MG63 (cell line): Measurements from ENCODE around the gene P2RX7. TPM values are rescaled to one million over a fixed set of nuclear protein-coding genes. Genes with fewer than 3 reads are reported as not detected.
"Not testable (repeated sequence)": the region's sequence is repeated elsewhere in the genome, so short reads cannot be mapped to it uniquely, and the experiment has no call there.

ENCODE experiments used
- DNase-seq: peaks from one replicate; pipeline ENCODE4 v3.0.0-alpha.2; 2020
- H3K27me3 ChIP-seq: fragments of 250-450 bp; sonication (Bioruptor Pico); 2 replicates; pipeline ENCODE4 v1.5.1; 2020; ENCODE audit warnings: mild to moderate bottlenecking, moderate library complexity
- H3K36me3 ChIP-seq: fragments of 250-450 bp; sonication (Bioruptor Pico); 2 replicates; pipeline ENCODE4 v1.5.1; 2020; ENCODE audit warnings: mild to moderate bottlenecking, moderate library complexity
- H3K4me3 ChIP-seq: fragments of 250-450 bp; sonication (Bioruptor Pico); 2 replicates; pipeline ENCODE4 v1.5.1; 2020; ENCODE audit warnings: mild to moderate bottlenecking, moderate library complexity
- H3K9me3 ChIP-seq: fragments of 250-450 bp; sonication (Bioruptor Pico); 2 replicates; pipeline ENCODE4 v1.5.1; 2020; ENCODE audit warnings: mild to moderate bottlenecking, moderate library complexity
- total RNA-seq: library from RNA; depleted of rRNA; stranded (reverse); fragments of >200 nt; shearing (Covaris generic); gene quantifications from 2 replicates; pipeline ENCODE4 v1.2.3, GENCODE V29; 2014; ENCODE audit warnings: low replicate concordance

The P2RX7 gene
- total RNA-seq, 1 experiment from 2014 or later, result 2.0 TPM

DNA sequence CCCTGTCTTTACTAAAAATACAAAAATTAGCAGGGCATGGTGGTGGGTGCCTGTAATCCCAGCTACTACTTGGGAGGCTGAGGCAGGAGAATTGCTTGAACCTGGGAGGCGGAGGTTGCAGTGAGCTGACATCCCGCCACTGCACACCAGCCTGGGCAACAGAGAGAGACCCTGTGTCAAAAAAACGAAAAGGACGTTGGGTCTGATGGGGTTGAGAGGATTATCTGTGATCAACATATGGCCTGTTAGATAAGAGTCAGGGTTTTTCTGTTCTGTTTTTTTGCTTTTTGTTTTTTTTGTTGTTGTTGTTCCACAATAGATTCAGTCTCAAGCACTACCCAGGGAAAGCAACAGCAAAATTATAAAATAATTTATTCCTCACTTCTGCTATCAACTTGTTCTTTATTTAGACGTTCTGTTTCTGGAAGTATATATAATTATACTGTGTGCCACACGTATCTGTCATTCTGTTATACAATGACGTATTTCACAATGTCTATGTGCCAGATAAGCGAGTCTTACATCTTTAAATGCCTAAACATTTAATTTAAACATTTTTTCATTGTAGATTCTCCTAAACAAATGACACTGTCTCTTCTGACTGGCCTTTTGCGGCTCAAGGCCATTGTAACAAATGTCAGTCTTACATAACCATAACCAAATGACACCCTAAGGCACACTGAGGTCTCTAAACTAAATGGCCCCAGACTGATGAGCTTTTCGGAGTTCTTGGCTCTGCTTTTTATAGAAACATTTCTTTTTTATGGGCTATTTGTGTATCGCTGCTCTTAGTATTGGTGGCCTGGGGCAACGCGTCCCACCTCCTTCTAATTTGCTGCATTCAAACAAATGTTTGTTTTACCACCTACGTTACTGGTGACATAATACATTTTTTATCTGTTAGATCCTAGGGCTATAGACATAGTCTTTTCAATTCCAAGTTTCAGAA is 70.0 kb downstream of the P2RX7 start:
- Histone ChIP-seq H3K4me3 (no peak overlapping the region), H3K9me3 (no peaks in the 10 kb centered on the region), H3K36me3 (no peaks in the 10 kb centered on the region), H3K27me3 (no peaks in the 10 kb centered on the region)
- DNase-seq, result no peak

GRCh38 chr12:121203482-121203881 is 70.8 kb downstream of the P2RX7 start:
- H3K27me3 ChIP-seq, result no peaks in the 10 kb centered on the region
- H3K4me3 ChIP-seq, result no peak overlapping the region
- DNase-seq, result no peak
- no peaks in the 10 kb centered on the region for H3K9me3 ChIP-seq
- no peaks in the 10 kb centered on the region for H3K36me3 ChIP-seq

DNA sequence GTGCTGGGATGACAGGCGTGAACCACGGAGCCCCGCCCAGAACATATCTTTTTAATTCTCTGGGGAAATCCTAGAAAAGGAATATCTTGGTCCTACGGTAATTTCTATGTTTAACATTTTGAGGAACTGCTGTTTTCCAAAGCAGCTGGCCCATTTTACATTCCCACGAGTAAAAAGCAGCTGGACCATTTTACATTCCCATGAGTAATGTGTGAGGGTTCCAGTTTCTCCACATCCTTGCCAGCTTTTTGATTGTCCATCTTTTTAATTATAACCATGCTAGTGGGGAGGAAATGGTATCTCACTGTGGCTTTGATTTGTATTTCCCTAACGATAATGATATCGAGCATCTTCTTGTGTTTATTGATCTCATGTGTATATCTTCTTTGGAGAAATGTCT is 72.8 kb downstream of the P2RX7 start:
- Histone ChIP-seq H3K9me3 (no peaks in the 10 kb centered on the region), H3K4me3 (no peak overlapping the region), H3K36me3 (no peaks in the 10 kb centered on the region), H3K27me3 (no peaks in the 10 kb centered on the region)
- no peak for DNase-seq

DNA sequence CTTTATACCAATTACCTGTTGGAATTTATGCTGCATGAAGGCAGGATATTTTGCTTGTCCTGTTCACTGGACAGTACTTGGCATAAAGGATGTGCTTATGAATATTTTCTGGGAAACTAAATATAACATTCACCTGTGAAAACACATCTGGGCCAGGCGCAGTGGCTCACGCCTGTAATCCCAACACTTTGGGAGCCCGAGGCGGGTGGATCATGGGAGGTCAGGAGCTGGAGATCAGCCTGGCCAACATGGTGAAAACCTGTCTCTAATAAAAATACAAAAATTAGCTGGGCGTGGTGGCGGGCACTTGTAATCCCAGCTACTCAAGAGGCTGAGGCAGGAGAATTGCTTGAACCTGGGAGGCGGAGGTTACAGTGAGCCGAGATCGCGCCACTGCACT is 75.9 kb downstream of the P2RX7 start:
- H3K36me3 ChIP-seq, H3K9me3 ChIP-seq, H3K27me3 ChIP-seq, DNase-seq, H3K4me3 ChIP-seq: not testable (repeated sequence)

- Histone ChIP-seq H3K4me3 (peak overlapping the region; percentile 65; the same call in 1 of the 2 replicates), H3K9me3 (no peaks in the 10 kb centered on the region), H3K36me3 (no peaks in the 10 kb centered on the region), H3K27me3 (no peaks in the 10 kb centered on the region)
- DNase-seq, result no peak
These were observed 76.5 kb downstream of the P2RX7 start for GRCh38 chr12:121209221-121209620.

DNA sequence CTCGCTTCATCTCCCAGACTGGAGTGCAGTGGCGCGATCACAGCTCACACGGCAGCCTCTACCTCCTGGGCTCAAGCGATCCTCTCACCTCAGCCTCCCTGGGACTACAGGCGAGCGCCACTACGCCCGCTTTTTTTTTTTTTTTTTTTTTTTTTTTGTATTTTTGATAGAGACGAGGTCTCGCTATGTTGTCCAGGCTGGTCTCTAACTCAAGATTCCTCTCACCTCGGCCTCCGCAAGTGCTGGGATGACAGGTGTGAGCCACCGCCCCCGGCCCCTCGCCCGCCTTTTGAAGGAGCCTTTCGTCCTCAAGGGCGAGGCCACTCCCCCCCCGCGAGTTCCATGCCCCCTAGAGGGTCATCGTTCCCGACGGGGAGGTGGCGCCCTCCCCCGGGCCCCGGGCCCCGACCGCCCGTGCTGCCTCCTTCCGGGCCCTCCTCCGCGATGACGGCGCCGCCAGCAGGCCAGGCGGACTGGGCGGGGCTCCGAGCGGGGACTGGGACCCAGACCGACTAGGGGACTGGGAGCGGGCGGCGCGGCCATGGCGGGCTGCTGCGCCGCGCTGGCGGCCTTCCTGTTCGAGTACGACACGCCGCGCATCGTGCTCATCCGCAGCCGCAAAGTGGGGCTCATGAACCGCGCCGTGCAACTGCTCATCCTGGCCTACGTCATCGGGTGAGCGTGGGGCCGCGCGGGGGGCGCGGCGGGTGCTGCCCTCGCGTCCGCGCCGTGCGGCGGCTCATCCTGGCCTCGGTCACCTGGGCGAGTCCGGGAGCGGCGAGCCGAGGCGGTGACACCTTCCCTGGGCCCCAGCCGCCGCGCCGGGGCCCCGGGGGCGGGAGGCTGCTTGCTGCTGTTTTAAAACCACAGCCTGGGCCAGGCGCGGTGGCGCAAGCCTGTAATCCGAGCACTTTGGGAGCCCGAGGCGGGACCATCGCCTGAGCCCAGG is 77.2 kb downstream of the P2RX7 start, which contains the start of gene P2RX4:
P2RX4 (plus strand) TSS at position 506 of the 949 bp plus-strand sequence; CDS start at position 542, 36 bp downstream.
- H3K4me3 ChIP-seq, result peak within 1 kb of the TSS; percentile 65
- H3K27me3 ChIP-seq, result no peaks in the 10 kb centered on the region
- no peaks in the 10 kb centered on the region for H3K36me3 ChIP-seq
- H3K9me3 ChIP-seq, result no peaks in the 10 kb centered on the region
- peak; percentile 81 for DNase-seq

DNA sequence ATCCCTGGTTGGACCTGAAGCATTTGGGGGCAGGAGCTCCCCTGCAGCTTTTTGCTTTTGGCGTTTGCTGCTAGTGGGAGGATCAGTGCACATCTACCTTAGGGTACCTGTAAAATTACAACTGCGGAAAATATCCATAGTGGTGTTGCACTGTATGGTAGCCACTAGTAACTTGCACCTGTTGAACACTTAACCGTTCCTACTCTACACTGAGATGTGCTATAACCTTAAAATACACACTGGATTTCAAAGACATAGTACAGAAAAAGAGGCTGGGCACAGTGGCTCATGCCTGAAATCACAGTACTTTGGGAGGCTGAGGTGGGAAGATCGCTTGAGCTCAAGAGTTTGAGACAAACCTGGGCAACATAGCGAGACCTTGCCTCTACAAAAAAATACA is 80.2 kb downstream of the P2RX7 start:
- Histone ChIP-seq H3K9me3 (no peaks in the 10 kb centered on the region), H3K36me3 (peaks cover 2% of the 10 kb centered on the region; the same call in 1 of the 2 replicates), H3K27me3 (no peaks in the 10 kb centered on the region), H3K4me3 (no peak overlapping the region)
- no peak for DNase-seq

DNA sequence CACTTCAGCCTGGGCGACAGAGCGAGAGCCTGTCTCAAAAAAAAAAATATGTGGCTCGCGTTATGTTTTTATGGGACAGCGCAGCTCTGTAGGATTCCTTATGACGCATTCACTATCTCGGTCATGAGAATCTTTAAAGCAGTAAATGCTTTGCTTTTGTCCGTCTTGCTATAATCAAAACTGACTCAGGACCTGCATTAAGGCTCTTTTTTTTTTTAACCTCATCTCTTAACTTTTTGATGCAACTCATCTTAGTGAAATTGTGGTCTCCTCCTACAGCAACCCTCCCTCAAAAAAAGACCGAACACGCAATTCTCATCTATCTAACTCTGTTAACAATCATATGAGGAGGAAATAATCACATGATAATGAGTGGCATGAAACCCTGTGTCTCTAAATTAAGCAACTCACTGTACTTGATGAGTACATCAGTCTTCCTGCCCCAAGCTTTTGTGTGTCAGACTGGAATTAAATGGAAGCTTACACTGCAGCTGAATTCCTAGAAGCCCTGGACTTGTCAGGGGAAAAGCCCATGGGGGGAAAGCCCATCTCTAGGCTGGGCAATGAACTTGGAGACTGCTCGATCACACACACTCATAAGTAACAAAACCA is 81.6 kb downstream of the P2RX7 start:
- no peaks in the 10 kb centered on the region for H3K9me3 ChIP-seq
- no peak overlapping the region for H3K4me3 ChIP-seq
- H3K27me3 ChIP-seq, result no peaks in the 10 kb centered on the region
- peaks cover 2% of the 10 kb centered on the region; the same call in 1 of the 2 replicates for H3K36me3 ChIP-seq
- DNase-seq, result no peak

DNA sequence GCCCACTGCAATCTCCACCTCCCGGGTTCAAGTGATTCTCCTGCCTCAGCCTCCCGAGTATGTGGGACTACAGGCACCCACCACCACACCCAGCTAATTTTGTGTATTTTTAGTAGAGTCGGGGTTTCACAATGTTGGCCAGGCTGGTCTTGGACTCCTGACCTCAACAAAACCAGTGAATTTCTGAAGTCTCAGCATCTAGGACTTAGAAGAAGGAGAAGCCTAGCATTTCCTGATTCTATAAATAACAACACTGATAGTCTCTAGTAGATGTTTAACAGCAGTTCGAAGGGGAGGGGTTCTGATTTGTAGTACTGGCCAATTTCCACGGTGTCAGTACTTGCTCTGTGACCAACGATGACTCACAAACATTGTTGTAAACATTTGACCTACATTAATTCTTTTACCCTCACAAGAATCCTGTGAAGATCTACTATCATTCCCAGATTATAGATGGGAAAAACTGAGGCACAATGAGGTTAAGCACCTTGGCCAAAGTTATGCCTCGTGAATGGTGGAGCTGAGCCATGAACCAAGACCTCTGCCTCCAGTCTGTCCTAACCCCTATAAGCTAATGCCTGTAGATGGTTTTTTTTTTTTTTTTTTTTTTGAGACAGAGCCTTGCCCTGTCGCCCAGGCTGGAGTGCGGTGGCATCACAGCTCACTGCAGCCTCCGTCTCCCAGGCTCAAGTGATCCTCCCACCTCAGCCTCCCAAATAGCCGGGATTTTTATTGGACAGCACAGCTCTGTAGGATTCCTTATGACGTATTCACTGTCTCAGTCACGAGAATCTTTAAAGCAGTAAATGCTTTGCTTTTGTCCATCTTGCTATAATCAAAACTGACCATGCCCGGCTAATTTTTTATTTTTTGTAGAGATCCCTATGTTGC is 82.4 kb downstream of the P2RX7 start:
- H3K9me3 ChIP-seq, result no peaks in the 10 kb centered on the region
- no peak overlapping the region for H3K4me3 ChIP-seq
- peak; percentile 77 for DNase-seq
- H3K36me3 ChIP-seq, result peaks cover 2% of the 10 kb centered on the region; the same call in 1 of the 2 replicates
- H3K27me3 ChIP-seq, result no peaks in the 10 kb centered on the region

DNA sequence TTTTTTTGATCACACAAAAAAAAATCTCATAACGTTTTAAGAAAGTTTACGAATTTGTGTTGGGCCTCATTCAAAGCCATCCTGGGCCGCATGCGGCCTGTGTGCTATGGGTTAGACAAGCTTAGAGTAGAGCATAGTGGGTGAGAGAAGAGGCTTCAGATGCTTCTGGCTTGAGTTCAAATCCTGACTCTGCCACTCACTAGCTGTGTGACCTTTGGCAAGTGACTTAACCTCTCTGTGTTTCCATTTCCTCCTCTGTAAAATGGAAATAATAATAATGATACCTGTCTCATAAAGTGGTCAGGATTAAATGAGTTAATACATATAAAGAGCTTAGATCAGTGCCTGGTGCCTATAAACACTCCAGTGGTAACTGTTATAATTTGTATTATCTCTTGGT is 83.4 kb downstream of the P2RX7 start:
- Histone ChIP-seq H3K4me3 (no peak overlapping the region), H3K36me3 (peaks cover 2% of the 10 kb centered on the region; the same call in 1 of the 2 replicates), H3K9me3 (no peaks in the 10 kb centered on the region)

GRCh38 chr12:121217063-121217462 is 84.4 kb downstream of the P2RX7 start:
- Histone ChIP-seq H3K27me3 (no peaks in the 10 kb centered on the region), H3K9me3 (no peaks in the 10 kb centered on the region), H3K4me3 (no peak overlapping the region), H3K36me3 (peaks cover 2% of the 10 kb centered on the region; the same call in 1 of the 2 replicates)
- no peak for DNase-seq

More for the DNA sequence above, 83.4 kb downstream of the P2RX7 start:
- no peak for DNase-seq
- no peaks in the 10 kb centered on the region for H3K27me3 ChIP-seq

- DNase-seq, result no peak
- no peak overlapping the region for H3K4me3 ChIP-seq
- H3K36me3 ChIP-seq, result peaks cover 2% of the 10 kb centered on the region; the same call in 1 of the 2 replicates
- no peaks in the 10 kb centered on the region for H3K27me3 ChIP-seq
- no peaks in the 10 kb centered on the region for H3K9me3 ChIP-seq
These were observed 85.1 kb downstream of the P2RX7 start for GRCh38 chr12:121217761-121218160.

- H3K4me3 ChIP-seq, result no peak overlapping the region
- DNase-seq, result no peak
- no peaks in the 10 kb centered on the region for H3K9me3 ChIP-seq
- H3K36me3 ChIP-seq, result peaks cover 2% of the 10 kb centered on the region; the same call in 1 of the 2 replicates
- no peaks in the 10 kb centered on the region for H3K27me3 ChIP-seq
These were observed 86.1 kb downstream of the P2RX7 start for GRCh38 chr12:121218588-121219352.

DNA sequence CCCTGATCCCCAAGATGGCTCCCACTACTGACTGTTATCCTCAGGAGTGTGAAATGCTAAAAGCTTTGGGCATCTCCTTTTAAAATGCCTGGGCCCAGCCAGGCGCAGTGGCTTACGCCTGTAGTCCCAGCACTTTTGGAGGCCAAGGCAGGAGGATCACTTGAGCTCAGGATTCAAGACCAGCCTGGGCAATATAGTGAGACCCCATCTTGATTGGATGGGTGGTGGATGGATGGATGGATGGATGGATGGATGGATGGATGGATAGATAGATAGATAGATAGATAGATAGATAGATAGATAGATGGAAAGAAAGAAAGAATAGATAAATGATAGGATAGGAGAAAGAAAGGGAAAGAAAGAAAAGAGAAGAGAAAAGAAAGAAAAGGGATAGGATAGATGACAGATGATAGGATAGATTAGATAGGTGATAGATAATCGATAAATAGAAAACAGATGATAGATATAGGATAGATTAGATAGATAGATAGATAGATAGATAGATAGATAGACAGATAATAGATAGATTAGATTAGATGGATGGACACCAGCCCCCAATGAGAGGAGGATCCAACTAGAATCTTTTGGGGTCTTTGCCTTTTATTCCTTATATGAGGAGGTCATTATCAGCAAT is 86.8 kb downstream of the P2RX7 start:
- Histone ChIP-seq H3K4me3 (no peak overlapping the region), H3K36me3 (peaks cover 2% of the 10 kb centered on the region; the same call in 1 of the 2 replicates), H3K27me3 (no peaks in the 10 kb centered on the region), H3K9me3 (no peaks in the 10 kb centered on the region)
- no peak for DNase-seq
